Measurements from ENCODE around the gene NACC1. TPM values are rescaled to one million over a fixed set of nuclear protein-coding genes. Genes with fewer than 3 reads are reported as not detected.

Gene NACC1
- total and polyA plus RNA-seq, 2 of the 13 experiments (the other 11 are each of a cell fraction or from before 2014, with no cell fraction given), result 31.8 to 42.3 TPM

DNA sequence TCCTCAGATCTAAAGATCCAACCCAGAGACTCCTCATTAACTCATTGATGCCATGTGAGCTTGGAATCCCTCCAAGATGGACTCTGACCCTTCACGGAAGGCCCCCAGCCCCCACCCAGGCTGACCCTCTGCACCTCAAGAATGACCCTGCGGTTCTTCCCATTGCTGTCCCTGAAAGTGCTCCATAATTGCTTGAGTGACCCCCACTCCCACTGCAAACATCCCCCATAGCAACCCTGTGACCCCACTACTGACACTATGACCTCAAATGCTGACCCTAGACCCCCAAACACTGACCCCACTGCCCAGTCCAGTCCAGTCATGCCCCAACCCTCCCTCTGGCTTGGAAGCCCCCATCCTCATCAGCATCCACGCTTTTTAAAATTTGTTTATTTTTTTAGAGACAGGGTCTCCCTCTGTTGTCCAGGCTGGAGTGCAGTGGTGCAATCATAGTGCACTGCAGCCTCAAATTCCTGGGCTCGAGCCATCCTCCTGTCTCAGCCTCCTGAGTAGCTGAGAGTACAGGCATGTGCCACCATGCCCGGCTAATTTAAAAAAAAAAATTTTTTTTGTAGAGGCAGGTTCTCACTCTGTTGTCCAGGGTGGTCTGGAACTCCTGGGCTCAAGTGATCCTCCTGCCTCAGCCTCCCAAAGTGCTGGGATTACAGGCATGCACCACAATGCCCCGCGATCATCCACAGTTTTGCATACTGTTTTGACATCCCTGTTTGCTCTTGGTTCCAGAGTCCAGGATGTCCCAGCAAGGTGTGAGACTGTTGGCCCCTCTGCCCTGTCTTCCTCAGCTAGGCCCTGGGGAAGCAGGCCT is 16.3 kb upstream of the NACC1 start (continued):
- TF ChIP-seq PRMT3 (CRISPR knock-in tag; IDR thresholded peaks at IDR 0.05; ENCODE audit: borderline replicate concordance, low read depth) (no peak), FOSL1 (CRISPR knock-in tag; IDR thresholded peaks at IDR 0.05; ENCODE audit: borderline replicate concordance) (no peak), LCORL (IDR thresholded peaks at IDR 0.05) (no peak), LCORL (CRISPR knock-in tag; IDR thresholded peaks at IDR 0.05) (peak; percentile 62; the same call in 1 of the 2 replicates), TFDP2 (CRISPR knock-in tag; IDR thresholded peaks at IDR 0.05) (no peak), ZNF788 (CRISPR knock-in tag; IDR thresholded peaks at IDR 0.05; ENCODE audit: borderline replicate concordance) (0 out of 2 replicates have a peak, but pooled peaks have one; percentile 36), SATB2 (CRISPR knock-in tag; IDR thresholded peaks at IDR 0.05) (no peak), SRY (CRISPR knock-in tag; IDR thresholded peaks at IDR 0.05) (no peak), ISL2 (CRISPR knock-in tag; IDR thresholded peaks at IDR 0.05) (no peak), BCL3 (CRISPR knock-in tag; IDR thresholded peaks at IDR 0.05) (no peak), DPF2 (CRISPR knock-in tag; IDR thresholded peaks at IDR 0.05; ENCODE audit: borderline replicate concordance, low read depth) (0 out of 2 replicates have a peak, but pooled peaks have one; percentile 30), HNRNPK (IDR thresholded peaks at IDR 0.05; ENCODE audit: low read depth, low read length, poor library complexity, severe bottlenecking) (no peak), ZSCAN30 (CRISPR knock-in tag; IDR thresholded peaks at IDR 0.05) (no peak), FOXP1 (IDR thresholded peaks at IDR 0.05) (no peak), FOXP1 (CRISPR knock-in tag; IDR thresholded peaks at IDR 0.05) (peak; percentile 49; the same call in 1 of the 2 replicates), ZNF205 (CRISPR knock-in tag; IDR thresholded peaks at IDR 0.05) (no peak), THAP11 (CRISPR knock-in tag; IDR thresholded peaks at IDR 0.05) (peak; percentile 23; the same call in 1 of the 2 replicates), ZNF101 (CRISPR knock-in tag; IDR thresholded peaks at IDR 0.05; ENCODE audit: borderline replicate concordance, low read depth) (no peak), FOXO1 (CRISPR knock-in tag; IDR thresholded peaks at IDR 0.05) (peak; percentile 35; the same call in 1 of the 2 replicates), KLF13 (CRISPR knock-in tag; IDR thresholded peaks at IDR 0.05) (no peak), RBM39 (IDR thresholded peaks at IDR 0.05; ENCODE audit: low read depth, low read length, poor library complexity, severe bottlenecking) (no peak), ZBTB38 (CRISPR knock-in tag; IDR thresholded peaks at IDR 0.05) (no peak), TGIF2 (CRISPR knock-in tag; IDR thresholded peaks at IDR 0.05) (no peak)
- TF ChIP-seq, protein P1, sequence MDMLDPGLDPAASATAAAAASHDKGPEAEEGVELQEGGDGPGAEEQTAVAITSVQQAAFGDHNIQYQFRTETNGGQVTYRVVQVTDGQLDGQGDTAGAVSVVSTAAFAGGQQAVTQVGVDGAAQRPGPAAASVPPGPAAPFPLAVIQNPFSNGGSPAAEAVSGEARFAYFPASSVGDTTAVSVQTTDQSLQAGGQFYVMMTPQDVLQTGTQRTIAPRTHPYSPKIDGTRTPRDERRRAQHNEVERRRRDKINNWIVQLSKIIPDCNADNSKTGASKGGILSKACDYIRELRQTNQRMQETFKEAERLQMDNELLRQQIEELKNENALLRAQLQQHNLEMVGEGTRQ (IDR thresholded peaks at IDR 0.05; ENCODE audit: low read depth, low read length), result no peak
- TF ChIP-seq, protein P1 (CRISPR knock-in tag; IDR thresholded peaks at IDR 0.05; ENCODE audit: borderline replicate concordance), result no peak
- TF ChIP-seq, protein P2, sequence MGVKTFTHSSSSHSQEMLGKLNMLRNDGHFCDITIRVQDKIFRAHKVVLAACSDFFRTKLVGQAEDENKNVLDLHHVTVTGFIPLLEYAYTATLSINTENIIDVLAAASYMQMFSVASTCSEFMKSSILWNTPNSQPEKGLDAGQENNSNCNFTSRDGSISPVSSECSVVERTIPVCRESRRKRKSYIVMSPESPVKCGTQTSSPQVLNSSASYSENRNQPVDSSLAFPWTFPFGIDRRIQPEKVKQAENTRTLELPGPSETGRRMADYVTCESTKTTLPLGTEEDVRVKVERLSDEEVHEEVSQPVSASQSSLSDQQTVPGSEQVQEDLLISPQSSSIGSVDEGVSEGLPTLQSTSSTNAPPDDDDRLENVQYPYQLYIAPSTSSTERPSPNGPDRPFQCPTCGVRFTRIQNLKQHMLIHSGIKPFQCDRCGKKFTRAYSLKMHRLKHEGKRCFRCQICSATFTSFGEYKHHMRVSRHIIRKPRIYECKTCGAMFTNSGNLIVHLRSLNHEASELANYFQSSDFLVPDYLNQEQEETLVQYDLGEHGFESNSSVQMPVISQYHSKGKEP (CRISPR knock-in tag; IDR thresholded peaks at IDR 0.05), result no peak

Measured in HepG2 (cell line).